Upper lobe of left lung (tissue), 4 donors: ENCODE measurements around the gene CEP41.

ENCODE experiments used
- CTCF ChIP-seq, 6 experiments: fragments of 450-650 bp in 4 of 6; fragments of 200-600 bp in 2 of 6; sonication (generic) in 2 of 6; IDR thresholded peaks; one replicate each; pipeline ENCODE4 v1.5.1; 2016 to 2019; ENCODE audit warnings: antibody characterized with exemption in 6 of 6
- POLR2A ChIP-seq, 4 donors: fragments of 450-650 bp; IDR thresholded peaks; one replicate each; pipeline ENCODE4 v1.5.1; 2016 to 2017; ENCODE audit warnings: antibody characterized with exemption in 4 of 4, mild to moderate bottlenecking in 2 of 4

GRCh38 chr7:130371046-130371445, 69.8 kb downstream of the CEP41 start:
- no peak for TF ChIP-seq CTCF (IDR thresholded peaks at IDR 0.05)
- no peak for TF ChIP-seq POLR2A (IDR thresholded peaks at IDR 0.05)
